IPS-18c (cell line): Measurements from ENCODE around the gene C11orf71.
A peak's percentile ranks its signal among the peaks of the same experiment; 100 is the strongest.

ENCODE experiments used
- H3K4me3 ChIP-seq: 2 replicates; pipeline ENCODE4 v1.7.0; 2013; ENCODE audit warnings: low read depth, mild to moderate bottlenecking, low read length, moderate library complexity; ENCODE audit not compliant: insufficient read depth
- H3K9me3 ChIP-seq: one replicate; pipeline ENCODE4 v1.6.1; 2013; ENCODE audit warnings: mild to moderate bottlenecking, low read length, moderate library complexity; ENCODE audit not compliant: control insufficient read depth, insufficient read depth

C11orf71 gene, protein sequence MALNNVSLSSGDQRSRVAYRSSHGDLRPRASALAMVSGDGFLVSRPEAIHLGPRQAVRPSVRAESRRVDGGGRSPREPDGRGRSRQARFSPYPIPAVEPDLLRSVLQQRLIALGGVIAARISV

DNA sequence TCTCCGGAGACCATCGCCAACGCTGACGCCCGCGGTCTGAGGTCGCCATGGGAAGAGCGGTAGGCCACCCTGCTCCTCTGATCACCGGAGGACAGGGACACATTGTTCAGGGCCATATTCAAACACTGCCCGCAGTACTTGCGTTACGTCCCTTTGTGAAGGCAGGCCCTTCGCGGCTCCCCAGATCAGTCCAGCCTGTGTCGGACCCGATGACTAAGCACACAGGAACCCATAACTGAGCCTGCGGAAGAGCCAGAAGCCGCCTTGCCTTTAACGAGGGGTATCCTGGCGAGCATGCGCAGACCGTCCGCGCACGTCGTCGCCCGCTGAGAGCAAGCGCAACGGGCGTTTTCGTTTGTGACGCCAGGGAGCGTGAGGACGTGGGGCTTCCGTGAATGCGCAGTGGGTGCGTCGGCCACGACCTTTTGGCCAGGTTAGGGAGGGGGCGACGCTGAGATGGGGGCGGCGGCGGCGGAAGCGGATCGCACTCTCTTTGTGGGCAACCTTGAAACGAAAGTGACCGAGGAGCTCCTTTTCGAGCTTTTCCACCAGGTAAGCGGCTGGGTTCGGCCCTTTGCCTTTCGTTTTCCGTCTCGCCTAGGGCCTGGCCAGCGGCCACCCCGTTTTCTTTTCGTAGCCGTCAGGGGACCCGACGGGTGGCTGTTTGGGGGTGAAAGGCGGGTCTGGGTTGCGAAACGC lies at the start of gene C11orf71, which contains the start of gene RBM7:
Gene C11orf71, minus strand, starts transcription at position 296 of the 699 bp plus-strand sequence. Its CDS starts 180 bp downstream, at position 116.
Gene RBM7, plus strand, starts transcription at position 451 of the 699 bp plus-strand sequence. Its CDS starts 6 bp downstream, at position 457.
- H3K4me3 ChIP-seq, result peak within 1 kb of the TSS; percentile 88
- H3K9me3 ChIP-seq, result no peaks in the 10 kb centered on the region

GRCh38 chr11:114449845-114450244 lies 49.5 kb upstream of the C11orf71 start:
- H3K4me3 ChIP-seq, result no peak overlapping the region
- no peaks in the 10 kb centered on the region for H3K9me3 ChIP-seq

GRCh38 chr11:114448749-114449482 lies 48.6 kb upstream of the C11orf71 start:
- Histone ChIP-seq H3K4me3 (no peak overlapping the region), H3K9me3 (no peaks in the 10 kb centered on the region)

DNA sequence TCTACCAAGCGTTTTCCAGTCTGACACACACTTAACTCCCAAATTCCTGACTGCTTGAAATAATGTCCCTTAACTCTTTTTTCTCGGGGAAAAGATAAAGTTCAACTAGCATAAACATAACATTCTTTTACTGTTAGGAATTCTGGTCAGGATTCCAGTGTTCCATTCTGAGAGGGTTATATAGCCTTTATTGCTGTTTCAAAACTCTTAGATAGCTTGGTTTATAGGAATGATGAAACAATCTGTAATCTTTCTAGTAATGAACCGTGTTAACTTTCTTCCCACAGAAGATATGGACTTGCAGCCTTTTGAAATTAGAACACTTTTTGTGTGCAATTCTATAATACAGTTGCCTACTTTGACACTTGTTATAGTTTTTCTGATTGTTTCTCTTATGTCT lies 47.6 kb upstream of the C11orf71 start:
- no peaks in the 10 kb centered on the region for H3K9me3 ChIP-seq
- no peak overlapping the region for H3K4me3 ChIP-seq

- Histone ChIP-seq H3K9me3 (no peaks in the 10 kb centered on the region), H3K4me3 (no peak overlapping the region)
Measured at GRCh38 chr11:114447444-114447843, 47.1 kb upstream of the C11orf71 start.

DNA sequence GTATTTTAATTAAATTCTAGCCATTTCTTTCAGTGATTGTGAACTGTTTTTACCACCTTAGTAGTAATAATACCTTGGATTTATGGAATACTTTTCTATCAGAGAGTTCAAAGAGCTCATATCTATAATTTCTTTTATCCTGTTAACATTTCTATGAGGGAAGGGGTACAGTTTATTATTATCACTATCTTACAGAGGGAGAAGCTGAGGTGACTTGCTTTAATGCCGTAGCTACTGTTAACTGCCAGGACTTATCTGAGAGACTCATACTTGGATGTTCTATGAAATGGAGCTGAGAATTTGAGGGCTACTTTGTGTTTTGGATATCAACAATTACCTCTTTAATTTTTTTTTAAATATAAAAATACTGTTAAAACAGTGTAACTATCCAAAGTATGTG lies 42.2 kb upstream of the C11orf71 start:
- Histone ChIP-seq H3K9me3 (no peaks in the 10 kb centered on the region), H3K4me3 (no peak overlapping the region)

DNA sequence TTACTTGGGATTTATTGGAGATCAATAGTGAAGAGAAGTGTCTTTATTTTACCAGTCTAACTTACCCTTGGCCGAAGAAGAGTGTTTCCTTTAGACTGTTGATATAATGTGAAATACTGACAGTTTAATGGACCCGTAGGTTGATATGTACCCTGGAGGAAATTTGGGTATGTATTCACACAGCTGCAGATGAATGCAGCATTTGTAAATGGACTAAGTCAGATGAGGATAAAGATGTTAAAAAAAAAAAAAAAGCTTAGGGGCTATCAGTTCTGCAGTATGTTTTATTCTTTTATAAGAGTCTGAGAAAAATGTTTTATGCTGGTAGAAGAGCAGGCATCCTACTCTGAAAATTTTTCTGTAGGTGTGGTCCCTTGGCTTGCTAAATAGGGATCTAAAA lies 41.6 kb upstream of the C11orf71 start:
- H3K4me3 ChIP-seq, result no peak overlapping the region
- H3K9me3 ChIP-seq, result no peaks in the 10 kb centered on the region

- Histone ChIP-seq H3K9me3 (no peaks in the 10 kb centered on the region), H3K4me3 (0 out of 2 replicates have a peak overlapping the region, but pooled peaks have one; percentile 98)
Measured at GRCh38 chr11:114440971-114441763, 40.9 kb upstream of the C11orf71 start.

- Histone ChIP-seq H3K4me3 (peak overlapping the region; percentile 98), H3K9me3 (no peaks in the 10 kb centered on the region)
Measured at GRCh38 chr11:114440121-114440860, 40.0 kb upstream of the C11orf71 start.

DNA sequence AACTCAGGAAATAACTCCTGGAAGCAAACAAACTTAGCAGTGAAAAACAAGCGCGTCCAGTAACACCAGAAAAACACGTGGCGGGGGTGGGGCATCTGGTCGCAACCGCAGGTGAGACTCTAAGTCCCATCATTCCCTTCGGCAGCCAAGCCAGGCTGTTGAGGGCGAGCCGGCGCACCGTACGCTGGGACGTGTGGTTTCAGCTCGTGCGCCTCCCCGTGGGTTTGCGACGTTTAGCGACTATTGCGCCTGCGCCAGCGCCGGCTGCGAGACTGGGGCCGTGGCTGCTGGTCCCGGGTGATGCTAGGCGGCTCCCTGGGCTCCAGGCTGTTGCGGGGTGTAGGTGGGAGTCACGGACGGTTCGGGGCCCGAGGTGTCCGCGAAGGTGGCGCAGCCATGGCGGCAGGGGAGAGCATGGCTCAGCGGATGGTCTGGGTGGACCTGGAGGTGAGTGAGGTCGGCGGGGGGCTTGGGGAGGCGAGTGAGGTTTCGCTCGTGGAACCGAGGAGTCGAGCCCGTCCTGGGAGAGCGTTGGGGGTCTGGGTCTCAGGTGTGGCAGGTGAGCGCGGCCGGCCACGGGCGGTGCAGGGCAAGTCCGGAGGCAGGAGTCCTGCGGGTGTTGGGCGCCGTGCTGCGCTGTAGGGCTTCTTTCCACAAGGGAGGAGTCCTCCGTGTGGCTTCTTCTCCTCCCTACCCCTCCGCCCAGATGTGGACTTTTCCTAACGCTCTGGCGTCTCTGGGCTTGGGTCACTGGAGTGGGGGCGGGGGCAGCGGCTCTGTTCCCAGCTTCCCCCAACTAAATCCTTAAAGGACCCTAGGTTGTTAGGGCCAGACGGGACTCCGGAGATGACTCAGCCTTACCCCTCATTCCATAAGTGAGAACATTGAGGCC lies 39.2 kb upstream of the C11orf71 start, which contains the start of gene REXO2:
Gene REXO2, plus strand, starts transcription at position 239 of the 892 bp plus-strand sequence. Its CDS starts 62 bp downstream, at position 301.
- peak within 1 kb of the TSS; percentile 98 for H3K4me3 ChIP-seq

GRCh38 chr11:114438303-114438702 lies 38.0 kb upstream of the C11orf71 start:
- no peak overlapping the region; the same call in 1 of the 2 replicates for H3K4me3 ChIP-seq

More for the DNA sequence above, 39.2 kb upstream of the C11orf71 start, which contains the start of gene REXO2:
- no peaks in the 10 kb centered on the region for H3K9me3 ChIP-seq

GRCh38 chr11:114433376-114433775 lies 33.1 kb upstream of the C11orf71 start:
- H3K4me3 ChIP-seq, result no peak overlapping the region
- no peaks in the 10 kb centered on the region for H3K9me3 ChIP-seq

More at GRCh38 chr11:114438303-114438702, 38.0 kb upstream of the C11orf71 start:
- H3K9me3 ChIP-seq, result no peaks in the 10 kb centered on the region

- Histone ChIP-seq H3K4me3 (no peak overlapping the region), H3K9me3 (no peaks in the 10 kb centered on the region)
Measured at GRCh38 chr11:114432893-114433292, 32.6 kb upstream of the C11orf71 start.

DNA sequence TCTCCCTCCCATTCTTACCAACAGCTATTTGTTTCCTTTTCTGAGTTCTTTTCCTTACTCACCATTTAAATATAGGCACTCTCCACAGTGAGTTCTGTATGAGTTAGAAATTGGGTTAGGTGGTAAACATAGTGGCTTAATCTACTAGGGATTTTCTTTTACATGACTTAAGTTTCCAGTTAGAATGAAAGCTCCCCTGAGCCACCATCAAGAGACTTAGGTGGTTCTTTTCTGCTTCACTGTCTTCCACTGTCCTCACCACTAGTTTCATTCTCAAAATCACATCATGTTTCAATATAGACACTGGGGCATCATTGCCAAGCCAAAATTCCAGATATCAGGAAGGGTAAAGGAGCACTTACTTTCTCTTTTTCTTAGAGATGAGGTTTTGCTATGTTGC lies 30.0 kb upstream of the C11orf71 start:
- Histone ChIP-seq H3K4me3 (no peak overlapping the region), H3K9me3 (no peaks in the 10 kb centered on the region)

GRCh38 chr11:114426280-114426679 lies 26.0 kb upstream of the C11orf71 start:
- H3K4me3 ChIP-seq, result no peak overlapping the region
- H3K9me3 ChIP-seq, result no peaks in the 10 kb centered on the region
